GM21423 (cell line): ENCODE data around the gene P2RY2.

Experiments used
- ATAC-seq: cut with Tn5 transposase; IDR thresholded peaks from one replicate; pipeline ENCODE4 v1.9.1; 2021; ENCODE audit warnings: mild to moderate bottlenecking, moderate library complexity; ENCODE audit not compliant: unreplicated experiment

Gene P2RY2

DNA sequence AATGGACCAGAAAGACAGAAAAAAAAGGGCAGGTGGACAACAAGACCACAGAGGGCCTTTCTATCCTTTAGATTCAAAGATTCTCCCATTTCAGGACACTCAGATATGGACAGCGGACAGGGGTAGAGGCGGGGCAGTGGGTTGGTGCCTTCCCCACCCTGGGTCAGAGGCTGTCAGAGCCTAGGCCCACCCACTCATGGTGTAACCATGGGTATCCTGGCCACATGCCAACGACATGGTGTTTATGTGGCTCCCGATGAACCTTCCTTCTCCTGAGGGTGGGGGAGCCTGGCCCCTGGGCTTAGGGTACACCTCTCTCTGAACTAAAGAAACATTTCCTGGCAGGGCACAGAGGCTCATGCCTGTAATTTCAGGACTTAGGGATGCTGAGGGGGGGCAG is 14.3 kb upstream of the P2RY2 start:
- ATAC-seq: no peak

DNA sequence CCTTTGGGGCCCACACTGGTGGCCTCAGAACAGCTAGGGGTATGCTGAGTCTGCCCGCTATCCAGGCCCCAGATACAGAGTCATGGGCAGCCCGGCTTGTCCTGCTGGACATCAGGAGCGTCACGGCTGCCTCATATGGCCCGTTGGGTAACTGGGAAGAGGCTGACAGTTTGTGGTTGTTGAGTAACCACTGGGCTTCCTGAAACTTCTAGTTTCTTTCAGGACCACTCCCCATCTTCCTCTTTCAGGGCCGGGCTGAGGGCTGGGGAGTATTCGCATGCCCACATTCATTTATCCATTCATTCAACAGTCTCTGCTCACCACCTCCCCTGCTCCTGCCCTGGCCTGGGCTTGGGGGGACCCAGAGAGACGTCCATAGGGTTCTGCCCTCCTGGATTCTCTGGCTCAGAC is 13.4 kb upstream of the P2RY2 start:
- no peak for ATAC-seq

- ATAC-seq: no peak
Measured at GRCh38 chr11:73205661-73206343, 12.3 kb upstream of the P2RY2 start.

DNA sequence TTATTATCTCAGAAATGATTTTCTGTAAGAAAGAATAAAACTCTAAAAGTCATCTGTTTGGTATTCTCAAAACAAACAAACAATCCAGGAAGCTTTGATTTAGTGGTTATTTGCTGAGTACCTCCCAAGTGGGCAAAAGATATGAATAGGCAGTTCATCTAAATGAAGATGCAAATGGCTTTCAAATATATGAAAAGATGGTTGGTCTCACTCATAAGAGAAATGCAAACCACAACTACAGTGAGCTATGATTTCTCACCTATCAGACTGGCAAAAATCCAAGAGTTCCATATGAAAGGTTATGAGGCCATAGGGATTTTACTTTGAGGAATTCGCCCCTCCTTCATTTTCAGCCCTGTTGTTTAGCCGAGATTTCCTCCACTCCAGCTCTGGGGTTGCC is 11.3 kb upstream of the P2RY2 start:
- ATAC-seq: no peak

GRCh38 chr11:73209892-73210291 is 8.2 kb upstream of the P2RY2 start:
- ATAC-seq: no peak

- no peak for ATAC-seq
Measured at GRCh38 chr11:73210916-73211667, 7.0 kb upstream of the P2RY2 start.

- ATAC-seq: no peak
Measured at GRCh38 chr11:73213196-73214143, 4.6 kb upstream of the P2RY2 start.

DNA sequence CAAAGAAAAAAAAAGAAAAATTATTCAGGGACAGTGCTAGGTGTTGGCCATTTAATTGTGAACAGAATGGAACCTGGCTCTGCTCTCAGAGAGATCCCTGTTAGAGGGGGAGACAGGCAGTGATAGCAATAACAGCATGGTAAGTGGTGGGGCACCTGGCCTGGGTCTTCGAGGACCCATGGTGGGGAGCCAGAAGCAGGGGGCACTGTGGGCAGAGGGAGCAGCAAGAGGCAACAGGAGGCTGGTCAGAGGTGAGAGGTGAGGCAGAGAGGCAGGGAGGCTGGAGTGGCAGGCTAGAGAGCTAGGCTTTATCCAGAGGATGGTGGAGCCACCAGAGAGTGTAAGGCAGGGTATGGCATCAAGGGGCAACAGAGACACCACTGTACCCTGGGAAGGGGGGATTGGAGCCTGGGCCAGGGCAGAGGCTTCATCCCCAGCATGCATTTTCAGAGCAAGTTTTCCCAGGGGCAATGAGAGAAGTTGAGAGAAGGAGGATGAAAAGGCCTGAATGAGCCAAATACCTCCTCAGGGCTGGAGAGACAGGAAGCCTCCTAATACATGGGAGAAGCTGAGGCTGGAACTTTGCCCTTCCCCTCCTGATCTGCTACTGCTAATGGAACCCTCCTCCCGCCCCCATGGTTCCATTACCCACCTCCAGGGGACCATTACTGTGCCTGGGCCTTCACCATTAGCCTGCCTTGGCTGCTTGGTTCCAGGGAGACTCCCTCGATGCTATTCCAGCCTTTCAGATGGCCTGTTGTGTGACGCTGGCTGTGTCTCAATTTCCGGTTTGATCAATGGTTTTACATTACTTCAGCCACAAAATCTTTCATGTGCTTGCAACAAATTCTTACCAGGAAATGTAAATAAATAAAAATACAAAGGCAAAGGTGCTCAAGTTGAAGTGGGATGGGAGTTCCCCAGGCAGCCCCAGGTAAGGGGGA is 2.6 kb upstream of the P2RY2 start:
- ATAC-seq: no peak

DNA sequence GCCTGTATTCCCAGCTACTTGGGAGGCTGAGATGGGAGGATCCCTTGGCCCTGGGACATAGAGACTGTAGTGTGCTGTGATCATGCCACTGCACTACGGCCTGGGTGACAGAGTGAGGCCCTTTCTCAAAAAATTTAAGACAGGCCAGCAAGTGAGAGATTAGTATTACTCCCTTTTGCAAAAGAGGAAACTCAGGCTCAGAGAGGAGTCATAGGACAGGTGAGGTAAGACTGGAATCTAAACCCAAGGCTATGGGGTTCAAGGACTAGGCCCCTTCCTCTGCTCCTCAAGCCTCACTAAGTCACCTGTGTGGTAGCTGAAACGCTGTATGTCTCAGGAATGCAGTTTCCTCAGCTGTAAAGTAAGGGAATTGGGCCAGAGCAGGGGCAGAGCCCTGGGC is 1.6 kb upstream of the P2RY2 start:
- no peak for ATAC-seq

- no peak for ATAC-seq
Measured at GRCh38 chr11:73217131-73217809, 811 bp upstream of the P2RY2 start.

DNA sequence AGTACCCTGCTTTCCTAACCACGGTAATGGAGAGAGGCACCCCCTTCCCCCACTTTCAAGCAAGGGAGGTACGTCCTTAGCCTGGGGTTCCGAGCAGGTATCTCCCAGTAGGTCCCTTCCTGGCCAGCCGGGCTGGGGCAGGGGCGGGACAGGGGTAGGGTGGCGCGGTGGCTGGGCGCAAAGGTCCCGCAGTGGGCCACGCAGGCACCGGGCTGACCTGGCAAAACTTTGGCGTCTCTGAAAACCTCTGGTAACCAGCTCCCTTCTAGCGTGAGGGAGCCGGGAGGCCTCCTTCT is 323 bp upstream of the P2RY2 start:
- no peak for ATAC-seq

GRCh38 chr11:73218830-73219215 is 742 bp downstream of the P2RY2 start:
- ATAC-seq: no peak

- no peak for ATAC-seq
Measured at GRCh38 chr11:73219396-73220285, 1.6 kb downstream of the P2RY2 start.

GRCh38 chr11:73221451-73221850 is 3.4 kb downstream of the P2RY2 start:
- ATAC-seq: no peak

- ATAC-seq: no peak
Measured at GRCh38 chr11:73221996-73222395, 3.9 kb downstream of the P2RY2 start.

GRCh38 chr11:73223998-73224730 is 6.1 kb downstream of the P2RY2 start:
- no peak for ATAC-seq

- ATAC-seq: no peak
Measured at GRCh38 chr11:73225001-73225686, 7.1 kb downstream of the P2RY2 start.

DNA sequence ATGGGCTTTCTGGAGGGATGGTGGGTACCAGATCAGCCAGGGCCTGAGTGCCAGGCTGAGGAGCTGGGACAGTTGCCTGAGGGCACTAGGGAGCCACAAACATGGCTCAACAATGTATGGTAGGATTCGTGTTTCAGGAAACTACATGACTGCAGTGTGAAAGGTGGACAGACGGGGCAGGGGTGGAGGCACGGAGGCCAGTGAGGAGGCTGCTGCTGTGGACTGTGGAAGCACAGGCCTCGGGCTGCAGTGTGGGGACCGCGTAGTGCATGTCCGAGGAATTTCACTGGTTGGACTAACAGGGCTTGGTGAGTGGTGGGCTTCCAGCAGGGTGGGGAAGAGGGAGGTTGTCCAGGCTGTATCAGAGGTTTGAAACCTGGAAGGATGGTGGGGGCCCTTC is 7.8 kb downstream of the P2RY2 start:
- ATAC-seq: no peak
